Naive thymus-derived CD8-positive, alpha-beta T cell (primary cell): Measurements from ENCODE around the gene SMAD7. TPM values are rescaled to one million over a fixed set of nuclear protein-coding genes. Genes with fewer than 3 reads are reported as not detected.
A peak's percentile ranks its signal among the peaks of the same experiment; 100 is the strongest.
"Not testable (repeated sequence)": the region's sequence is repeated elsewhere in the genome, so short reads cannot be mapped to it uniquely, and the experiment has no call there.

Experiments used
- ATAC-seq, 2 donors: fragments of 150-1000 bp; cut with Tn5 transposase in 1 of 2; sonication (Bioruptor Pico), chemical (Tn5 transposase) in 1 of 2; 1 replicate in 1 of 2; 2 replicates in 1 of 2; pipeline ENCODE4 v1.10.0; 2021; ENCODE audit warnings: mild to moderate bottlenecking in 2 of 2, moderate library complexity in 2 of 2
- POLR2A ChIA-PET: fragments of 350-600 bp; sonication (Branson Sonifier 250); formaldehyde crosslinking; loops from one replicate; lab custom pipeline; 2021; ENCODE audit warnings: antibody characterized with exemption; lab: Charles Lee
- DNase-seq, 10 donors: peaks; one replicate each; pipeline versions ENCODE4 v3.0.0 to v3.0.0-alpha.2; 2020 to 2022
- H3K27ac Mint-ChIP-seq, 10 donors: one replicate each; pipeline ENCODE4 v1.8.0; 2020 to 2022; ENCODE audit warnings: mild to moderate bottlenecking in 10 of 10, mixed read lengths in 10 of 10, moderate library complexity in 4 of 10, inconsistent platforms in 1 of 10
- H3K27me3 Mint-ChIP-seq, 5 donors: one replicate each; pipeline ENCODE4 v1.8.0; 2021 to 2022; ENCODE audit warnings: mixed read lengths in 5 of 5
- H3K36me3 Mint-ChIP-seq, 3 donors: one replicate each; pipeline ENCODE4 v1.8.0; 2020 to 2022; ENCODE audit warnings: mixed read lengths in 3 of 3, mild to moderate bottlenecking in 2 of 3, inconsistent platforms in 1 of 3
- H3K4me1 Mint-ChIP-seq, 4 donors: one replicate each; pipeline ENCODE4 v1.8.0; 2021 to 2022; ENCODE audit warnings: mixed read lengths in 4 of 4
- H3K4me3 Mint-ChIP-seq, 10 donors: one replicate each; pipeline ENCODE4 v1.8.0; 2020 to 2022; ENCODE audit warnings: mild to moderate bottlenecking in 10 of 10, mixed read lengths in 10 of 10, moderate library complexity in 6 of 10, inconsistent platforms in 1 of 10
- H3K9me3 Mint-ChIP-seq, 9 donors: one replicate each; pipeline ENCODE4 v1.8.0; 2020 to 2022; ENCODE audit warnings: mixed read lengths in 9 of 9, mild to moderate bottlenecking in 3 of 9, inconsistent platforms in 1 of 9, moderate library complexity in 1 of 9
- polyA plus RNA-seq, 3 donors: library from polyadenylated mRNA; unstranded; fragments of 300-500 nt; fragmentation: Illumina TruSeq; gene quantifications; one replicate each; pipeline ENCODE4 v1.2.3, GENCODE V29; 2021
- total RNA-seq, 8 experiments: library from RNA in 2 of 8; stranded (reverse) in 2 of 8; gene quantifications; one replicate each; pipeline ENCODE4 v1.2.3 and lab custom pipeline; 2021 to 2026

The SMAD7 gene
- total and polyA plus RNA-seq, 5 experiments from 2014 or later: 2.3 to 32.5 (median 4.9) TPM

DNA sequence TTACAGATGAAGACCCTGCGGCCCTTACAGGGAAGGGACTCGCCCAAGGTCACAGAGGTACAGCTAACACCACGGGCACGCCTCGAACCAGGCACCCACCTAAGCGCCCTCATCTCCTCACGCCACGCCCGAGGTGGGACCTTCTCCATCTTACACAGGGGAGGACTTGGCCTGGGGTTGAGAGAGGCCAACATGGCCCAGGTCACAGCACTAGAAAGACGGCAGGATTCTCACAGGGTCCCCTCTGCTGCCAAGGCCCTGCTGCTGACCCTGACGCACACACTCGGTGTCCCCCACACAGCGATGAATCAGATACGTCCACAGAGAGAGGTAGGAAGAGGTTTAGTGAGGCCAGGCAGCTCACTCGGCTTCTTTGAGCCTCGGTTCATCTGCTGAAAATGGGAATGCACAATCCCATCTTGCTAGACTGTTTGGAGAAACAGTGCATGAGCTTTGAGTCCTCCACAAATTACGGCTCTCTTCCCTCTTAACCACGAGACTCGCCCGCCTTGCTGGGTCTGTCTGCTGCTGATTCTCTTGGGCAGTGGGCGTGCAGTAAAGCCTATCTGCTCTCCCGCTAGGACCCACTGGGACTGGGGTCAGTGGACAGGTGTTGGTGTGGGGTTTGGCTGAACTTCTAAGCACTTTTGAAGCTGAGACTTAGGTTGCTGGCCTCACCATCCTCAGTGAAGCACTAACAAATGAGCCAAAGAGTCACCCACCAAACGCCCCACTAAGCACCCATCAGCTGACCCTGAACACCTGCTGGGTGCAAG lies 79.2 kb downstream of the SMAD7 start:
- Mint-ChIP-seq H3K27me3 (peaks cover 0 to 4% (median 0%) of the 10 kb centered on the region in 5 donors), H3K9me3 (no peaks in the 10 kb centered on the region), H3K4me3 (no peak overlapping the region), H3K27ac (peak overlapping the region in 2 of 10 donors; percentile 14 to 25), H3K36me3 (no peaks in the 10 kb centered on the region), H3K4me1 (peaks cover 0 to 33% (median 8%) of the 10 kb centered on the region in 4 donors)
- no peak for ATAC-seq
- no peak for DNase-seq
- POLR2A ChIA-PET: no interaction called here

DNA sequence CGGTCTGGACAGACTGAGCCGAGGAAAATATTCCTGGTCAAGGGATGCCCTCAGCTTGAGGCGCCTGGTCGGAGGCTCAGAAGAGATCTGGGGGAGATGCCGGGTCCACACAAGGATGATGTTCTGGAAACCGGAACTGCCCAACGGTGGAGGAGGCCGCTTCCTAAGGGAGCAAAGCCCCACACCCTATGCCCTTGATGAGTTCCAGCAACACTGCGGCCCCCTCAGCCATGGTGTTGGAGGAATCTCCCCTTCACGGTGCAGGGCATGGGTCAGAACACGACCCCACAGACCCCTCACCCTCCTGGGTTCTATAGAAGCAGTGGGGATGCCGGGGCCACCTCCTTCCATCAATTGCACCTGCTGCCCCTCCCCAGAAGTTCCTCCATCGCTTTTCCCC lies 79.8 kb downstream of the SMAD7 start:
- DNase-seq, H3K9me3 Mint-ChIP-seq, ATAC-seq, H3K36me3 Mint-ChIP-seq, H3K4me3 Mint-ChIP-seq, H3K27me3 Mint-ChIP-seq, H3K27ac Mint-ChIP-seq, POLR2A ChIA-PET: not testable (repeated sequence)
- H3K4me1 Mint-ChIP-seq: peaks cover 0 to 33% (median 8%) of the 10 kb centered on the region in 4 donors
